Keratinocyte (primary cell): Measurements from ENCODE around the gene PAPPA2. TPM values are rescaled to one million over a fixed set of nuclear protein-coding genes. Genes with fewer than 3 reads are reported as not detected.
"Not testable (repeated sequence)": the region's sequence is repeated elsewhere in the genome, so short reads cannot be mapped to it uniquely, and the experiment has no call there.

Source experiments
- DNase-seq: peaks from one replicate; pipeline ENCODE4 v3.0.0-alpha.2; 2011; ENCODE audit warnings: low read depth, missing footprints, low spot score
- FAIRE-seq: peaks from 2 replicates; lab custom pipeline; 2011; peaks lifted over from hg19 to GRCh38; lab: Jason Lieb, UNC
- H2AFZ ChIP-seq: 2 replicates; pipeline ENCODE4 v1.6.0; 2012; ENCODE audit warnings: low read length, control low read depth, inconsistent platforms; ENCODE audit not compliant: control insufficient read depth
- H3K27ac ChIP-seq: 2 replicates; pipeline ENCODE4 v1.5.1; 2011; ENCODE audit warnings: low read length; ENCODE audit not compliant: control insufficient read depth, insufficient read depth
- H3K27me3 ChIP-seq: 3 replicates; pipeline ENCODE4 v1.6.0; 2011; ENCODE audit warnings: low read length; ENCODE audit not compliant: control insufficient read depth, insufficient read depth; ENCODE audit errors: extremely low read depth
- H3K36me3 ChIP-seq, 2 experiments: 2 replicates in 1 of 2; 3 replicates in 1 of 2; pipeline ENCODE4 v1.5.1; 2011; ENCODE audit warnings: low read length in 2 of 2, mild to moderate bottlenecking in 1 of 2; ENCODE audit not compliant: control insufficient read depth in 2 of 2, insufficient read depth in 2 of 2; ENCODE audit errors: extremely low read depth in 1 of 2
- H3K4me1 ChIP-seq: 3 replicates; pipeline ENCODE4 v1.5.1; 2011; ENCODE audit warnings: low read length; ENCODE audit not compliant: control insufficient read depth, insufficient read depth; ENCODE audit errors: extremely low read depth
- H3K4me2 ChIP-seq: 3 replicates; pipeline ENCODE4 v1.6.0; 2011; ENCODE audit warnings: low read depth, low read length; ENCODE audit not compliant: control insufficient read depth, insufficient read depth; ENCODE audit errors: extremely low read depth
- H3K4me3 ChIP-seq, 3 experiments: fragments of 200-600 bp in 1 of 3; sonication (generic) in 1 of 3; 2 replicates in 2 of 3; 3 replicates in 1 of 3; pipeline ENCODE4 v1.5.1; 2011 to 2016; ENCODE audit warnings: low read length in 3 of 3, mild to moderate bottlenecking in 3 of 3, control low read depth in 2 of 3, inconsistent platforms in 1 of 3, low read depth in 1 of 3, mixed read lengths in 1 of 3, mixed run types in 1 of 3, moderate library complexity in 1 of 3; ENCODE audit not compliant: control insufficient read depth in 2 of 3, insufficient read depth in 2 of 3; ENCODE audit errors: extremely low read depth in 1 of 3
- H3K79me2 ChIP-seq: 2 replicates; pipeline ENCODE4 v1.6.0; 2012; ENCODE audit warnings: low read length; ENCODE audit not compliant: control insufficient read depth, insufficient read depth
- H3K9ac ChIP-seq: 3 replicates; pipeline ENCODE4 v1.6.0; 2011; ENCODE audit warnings: low read length; ENCODE audit not compliant: control insufficient read depth, insufficient read depth; ENCODE audit errors: extremely low read depth
- H3K9me1 ChIP-seq: 3 replicates; pipeline ENCODE4 v1.6.0; 2011; ENCODE audit warnings: low read length; ENCODE audit not compliant: control insufficient read depth, insufficient read depth; ENCODE audit errors: extremely low read depth
- H3K9me3 ChIP-seq: 2 replicates; pipeline ENCODE4 v1.5.1; 2012; ENCODE audit warnings: low read depth, low read length; ENCODE audit not compliant: control insufficient read depth
- H4K20me1 ChIP-seq: 3 replicates; pipeline ENCODE4 v1.6.0; 2011; ENCODE audit warnings: low read length; ENCODE audit not compliant: control insufficient read depth, insufficient read depth; ENCODE audit errors: extremely low read depth
- EZH2 ChIP-seq: IDR thresholded peaks from one replicate; pipeline ENCODE4 v1.6.1; 2012; ENCODE audit warnings: inconsistent platforms, mild to moderate bottlenecking, low read length, moderate library complexity
- dilution Hi-C: fragments of 300-500 bp; cut with MboI; formaldehyde crosslinking; loops from one replicate; pipeline ENCODE4 v1.7.0; 2020; ENCODE audit warnings: low sequenced_read_pairs; ENCODE audit not compliant: extremely low pct_ligation_motif_present
- polyA plus RNA-seq, 5 experiments: library from polyadenylated mRNA; depleted of rRNA in 3 of 5; stranded (reverse) in 3 of 5; stranded (forward) in 1 of 5; unstranded in 1 of 5; fragments of >200 nt; gene quantifications; 1 replicate in 1 of 5; 2 replicates in 3 of 5; 3 replicates in 1 of 5; pipeline versions ENCODE4 v1.2.1 to v1.2.3, GENCODE V29; 2011 to 2012; ENCODE audit warnings: missing spikeins in 2 of 5, low read depth in 1 of 5, low replicate concordance in 1 of 5
- TF ChIP-seq, protein P1 (sequence below), 3 experiments: IDR thresholded peaks in 1 of 3; conservative IDR thresholded peaks in 1 of 3; optimal IDR thresholded peaks in 1 of 3; 2 replicates in 2 of 3; 3 replicates in 1 of 3; pipeline versions ENCODE3 to v1.5.1; 2011; ENCODE audit warnings: low read length in 3 of 3, mild to moderate bottlenecking in 3 of 3, moderate library complexity in 2 of 3, control low read depth in 1 of 3, inconsistent platforms in 1 of 3; ENCODE audit not compliant: insufficient read depth in 2 of 3; ENCODE audit errors: extremely low read depth in 1 of 3

PAPPA2 gene
- polyA plus RNA-seq, 1 donor (not counting 4 experiments of a cell fraction or from before 2014, with no cell fraction given) = 0.07 TPM

DNA sequence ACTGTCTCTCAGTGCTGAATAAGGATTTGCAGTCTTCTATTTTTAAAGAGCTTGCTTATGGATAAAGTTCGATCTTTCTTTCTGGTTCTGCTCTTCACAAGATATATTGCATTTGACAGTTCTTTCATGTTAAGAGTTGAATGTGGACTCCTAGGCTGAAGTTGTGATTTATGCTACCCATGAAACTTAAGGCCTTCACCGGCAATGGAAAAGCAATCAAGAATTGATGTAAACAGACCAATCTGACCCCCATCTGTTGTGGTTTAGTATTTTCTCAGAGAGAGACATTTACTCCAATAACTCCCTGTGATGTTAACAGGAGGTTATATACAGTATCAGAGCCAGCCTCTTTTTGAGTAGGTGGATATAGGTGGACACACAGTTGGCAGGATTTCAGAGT, 165.8 kb downstream of the PAPPA2 start:
- dilution Hi-C loops = no loop called here
- Histone ChIP-seq H3K27ac (no peak overlapping the region), H3K9ac (no peak overlapping the region), H3K9me1 (no peaks in the 10 kb centered on the region), H3K27me3 (no peaks in the 10 kb centered on the region), H3K4me2 (no peak overlapping the region), H3K79me2 (no peaks in the 10 kb centered on the region), H3K4me3 (no peak overlapping the region), H3K9me3 (no peaks in the 10 kb centered on the region), H2AFZ (no peak overlapping the region), H3K36me3 (no peaks in the 10 kb centered on the region), H3K4me1 (no peaks in the 10 kb centered on the region), H4K20me1 (no peaks in the 10 kb centered on the region)
- TF ChIP-seq, protein P1, sequence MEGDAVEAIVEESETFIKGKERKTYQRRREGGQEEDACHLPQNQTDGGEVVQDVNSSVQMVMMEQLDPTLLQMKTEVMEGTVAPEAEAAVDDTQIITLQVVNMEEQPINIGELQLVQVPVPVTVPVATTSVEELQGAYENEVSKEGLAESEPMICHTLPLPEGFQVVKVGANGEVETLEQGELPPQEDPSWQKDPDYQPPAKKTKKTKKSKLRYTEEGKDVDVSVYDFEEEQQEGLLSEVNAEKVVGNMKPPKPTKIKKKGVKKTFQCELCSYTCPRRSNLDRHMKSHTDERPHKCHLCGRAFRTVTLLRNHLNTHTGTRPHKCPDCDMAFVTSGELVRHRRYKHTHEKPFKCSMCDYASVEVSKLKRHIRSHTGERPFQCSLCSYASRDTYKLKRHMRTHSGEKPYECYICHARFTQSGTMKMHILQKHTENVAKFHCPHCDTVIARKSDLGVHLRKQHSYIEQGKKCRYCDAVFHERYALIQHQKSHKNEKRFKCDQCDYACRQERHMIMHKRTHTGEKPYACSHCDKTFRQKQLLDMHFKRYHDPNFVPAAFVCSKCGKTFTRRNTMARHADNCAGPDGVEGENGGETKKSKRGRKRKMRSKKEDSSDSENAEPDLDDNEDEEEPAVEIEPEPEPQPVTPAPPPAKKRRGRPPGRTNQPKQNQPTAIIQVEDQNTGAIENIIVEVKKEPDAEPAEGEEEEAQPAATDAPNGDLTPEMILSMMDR (optimal IDR thresholded peaks at IDR 0.05 in 1 of 3, IDR thresholded peaks at IDR 0.05 in 1 of 3, conservative IDR thresholded peaks at IDR 0.05 in 1 of 3; ENCODE audit: extremely low read depth in 1 of 3, insufficient read depth in 2 of 3, low read length in 3 of 3) = no peak
- TF ChIP-seq EZH2 = no peak
- DNase-seq (no peak), FAIRE-seq (no peak)

DNA sequence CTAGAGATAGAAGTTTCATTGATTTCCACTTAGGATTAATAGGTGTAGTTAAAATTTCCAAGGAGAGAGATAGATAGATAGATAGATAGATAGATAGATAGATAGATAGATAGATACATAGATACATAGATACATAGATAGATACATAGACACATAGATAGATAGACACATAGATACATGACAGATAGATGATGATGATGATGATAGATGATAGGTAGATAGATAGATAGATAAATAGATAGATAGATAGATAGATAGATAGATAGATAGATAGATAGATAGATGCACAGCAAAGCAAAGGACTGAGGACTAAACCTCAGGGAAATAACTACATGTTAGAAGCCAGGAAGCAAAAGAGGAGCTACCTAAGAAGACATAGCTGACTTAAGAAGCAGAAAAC, 171.8 kb downstream of the PAPPA2 start:
- H3K9me1 ChIP-seq, H3K27ac ChIP-seq, H3K9me3 ChIP-seq, H3K4me2 ChIP-seq, H4K20me1 ChIP-seq, dilution Hi-C loops, H3K27me3 ChIP-seq, H3K4me3 ChIP-seq, H3K79me2 ChIP-seq, H3K4me1 ChIP-seq, DNase-seq, H3K36me3 ChIP-seq, FAIRE-seq, H2AFZ ChIP-seq, H3K9ac ChIP-seq: not testable (repeated sequence)
